Measurements from ENCODE around the gene ITGA3. TPM values are rescaled to one million over a fixed set of nuclear protein-coding genes. Genes with fewer than 3 reads are reported as not detected.
A peak's percentile ranks its signal among the peaks of the same experiment; 100 is the strongest.
"Not testable (repeated sequence)": the region's sequence is repeated elsewhere in the genome, so short reads cannot be mapped to it uniquely, and the experiment has no call there.

The ITGA3 gene
- total RNA-seq, 1 donor from 2014 or later, result 50.8 TPM

- Histone ChIP-seq H3K4me1 (peaks cover 85% of the 10 kb centered on the region), H3K9me3 (no peaks in the 10 kb centered on the region), H3K27me3 (no peaks in the 10 kb centered on the region), H3K36me3 (no peaks in the 10 kb centered on the region), H3K4me3 (peak overlapping the region in 1 of 2 donors; percentile 13), H3K27ac (peak overlapping the region; percentile 84)
- no peak for TF ChIP-seq CTCF (IDR thresholded peaks at IDR 0.05)
- TF ChIP-seq POLR2AphosphoS5 (IDR thresholded peaks at IDR 0.05; ENCODE audit: insufficient read depth in 1 of 2, low read depth in 1 of 2), result no peak
- no peak for DNase-seq (ENCODE audit: extremely low spot score in 2 of 2)
- intact Hi-C loops (cut with DNase I), result no loop called here
Measured at GRCh38 chr17:50059256-50059655, 3.3 kb downstream of the ITGA3 start.

- DNase-seq (ENCODE audit: extremely low spot score in 2 of 2), result no peak
- intact Hi-C loops (cut with DNase I), result no loop called here
- TF ChIP-seq POLR2AphosphoS5 (IDR thresholded peaks at IDR 0.05; ENCODE audit: insufficient read depth in 1 of 2, low read depth in 1 of 2) (no peak), CTCF (IDR thresholded peaks at IDR 0.05) (no peak), POLR2A (IDR thresholded peaks at IDR 0.05) (no peak)
- peak overlapping the region; percentile 84 for H3K27ac ChIP-seq
- no peaks in the 10 kb centered on the region for H3K36me3 ChIP-seq
- H3K4me1 ChIP-seq, result peaks cover 90% of the 10 kb centered on the region
- no peaks in the 10 kb centered on the region for H3K27me3 ChIP-seq
- H3K4me3 ChIP-seq, result peak overlapping the region in 1 of 2 donors; percentile 13
- H3K9me3 ChIP-seq, result no peaks in the 10 kb centered on the region
Measured at GRCh38 chr17:50059759-50060273, 3.9 kb downstream of the ITGA3 start.

- DNase-seq (ENCODE audit: extremely low spot score in 2 of 2), result no peak
- peak overlapping the region; percentile 84 for H3K27ac ChIP-seq
- TF ChIP-seq CTCF (IDR thresholded peaks at IDR 0.05) (no peak), POLR2AphosphoS5 (IDR thresholded peaks at IDR 0.05; ENCODE audit: insufficient read depth in 1 of 2, low read depth in 1 of 2) (peak; percentile 27 to 69)
- no peaks in the 10 kb centered on the region for H3K27me3 ChIP-seq
- intact Hi-C loops (cut with DNase I), result no loop called here
- H3K36me3 ChIP-seq, result no peaks in the 10 kb centered on the region
- peak overlapping the region in 1 of 2 donors; percentile 10 for H3K4me3 ChIP-seq
- peaks cover 92% of the 10 kb centered on the region for H3K4me1 ChIP-seq
- H3K9me3 ChIP-seq, result no peaks in the 10 kb centered on the region
Measured at GRCh38 chr17:50060951-50061712, 5.2 kb downstream of the ITGA3 start.

- H3K9me3 ChIP-seq; intact Hi-C loops (cut with DNase I); DNase-seq (ENCODE audit: extremely low spot score in 2 of 2); H3K36me3 ChIP-seq; H3K27me3 ChIP-seq: not testable (repeated sequence)
- Histone ChIP-seq H3K27ac (peak overlapping the region; percentile 84), H3K4me3 (peak overlapping the region in 1 of 2 donors; percentile 10), H3K4me1 (peaks cover 89% of the 10 kb centered on the region)
Measured at GRCh38 chr17:50061713-50062045, 5.8 kb downstream of the ITGA3 start.

GRCh38 chr17:50062293-50063243, 6.7 kb downstream of the ITGA3 start:
- H3K27ac ChIP-seq, result peak overlapping the region; percentile 84
- H3K9me3 ChIP-seq, result no peaks in the 10 kb centered on the region
- peak in 1 of 2 donors; percentile 94 for DNase-seq (ENCODE audit: extremely low spot score in 2 of 2)
- peak overlapping the region in 1 of 2 donors; percentile 10 for H3K4me3 ChIP-seq
- H3K36me3 ChIP-seq, result no peaks in the 10 kb centered on the region
- no peaks in the 10 kb centered on the region for H3K27me3 ChIP-seq
- peak; percentile 35 to 73 for TF ChIP-seq POLR2AphosphoS5 (IDR thresholded peaks at IDR 0.05; ENCODE audit: insufficient read depth in 1 of 2, low read depth in 1 of 2)
- TF ChIP-seq POLR2A (IDR thresholded peaks at IDR 0.05), result no peak
- no peak for TF ChIP-seq CTCF (IDR thresholded peaks at IDR 0.05)
- peaks cover 80% of the 10 kb centered on the region for H3K4me1 ChIP-seq
- intact Hi-C loops (cut with DNase I), result no loop called here
